HepG2 (cell line): Measurements from ENCODE around the gene CAPN12. TPM values are rescaled to one million over a fixed set of nuclear protein-coding genes. Genes with fewer than 3 reads are reported as not detected.

Source experiments
- ATAC-seq: fragments of 200-7000 bp; cut with Tn5 transposase; 3 replicates; pipeline ENCODE4 v1.9.1; 2020; ENCODE audit warnings: mild to moderate bottlenecking, moderate library complexity
- BruUV-seq: library from RNA; stranded (reverse); fragments of 400-500 nt; replicated peaks from 2 replicates; lab custom pipeline; 2021; lab: Mats Ljungman, UMichigan
- CTCF ChIA-PET: fragments of 300-600 bp; formaldehyde crosslinking; extraction: SDS; loops from one replicate; lab custom pipeline; 2021; ENCODE audit warnings: low total read pairs, inconsistent platforms, low intra/inter-chr PET ratio; lab: Yijun Ruan, JAX
- POLR2A ChIA-PET: fragments of 350-600 bp; sonication (Branson Sonifier 250); formaldehyde crosslinking; loops from one replicate; lab custom pipeline; 2020; ENCODE audit warnings: antibody characterized with exemption, inconsistent platforms; lab: Yijun Ruan, JAX
- DNase-seq: peaks from one replicate; pipeline ENCODE4 v3.0.0-alpha.2; 2015; ENCODE audit warnings: low spot score
- FAIRE-seq: peaks from 3 replicates; lab custom pipeline; 2011; peaks lifted over from hg19 to GRCh38; lab: Jason Lieb, UNC
- H2AFZ ChIP-seq: one replicate; pipeline ENCODE4 v1.6.1; 2011; ENCODE audit warnings: low read length, inconsistent platforms
- H3K27ac ChIP-seq: fragments of 300-600 bp; 3 replicates; pipeline ENCODE4 v1.8.0; 2011; ENCODE audit warnings: mixed run types, mild to moderate bottlenecking, mixed read lengths, low read length, inconsistent platforms; ENCODE audit not compliant: insufficient read depth; ENCODE audit errors: extremely low read length
- H3K27me3 ChIP-seq, 2 experiments: fragments of 200-600 bp in 1 of 2; 2 replicates in 1 of 2; 3 replicates in 1 of 2; pipeline versions ENCODE4 v1.6.0 to v1.8.0; 2011; ENCODE audit warnings: low read length in 2 of 2, mild to moderate bottlenecking in 2 of 2, moderate library complexity in 2 of 2, inconsistent platforms in 1 of 2; ENCODE audit not compliant: insufficient read depth in 2 of 2, control insufficient read depth in 1 of 2
- H3K36me3 ChIP-seq, 2 experiments: fragments of 200-600 bp in 1 of 2; replicated peaks in 1 of 2; 2 replicates in 1 of 2; 3 replicates in 1 of 2; pipeline versions ENCODE4 v1.5.1 to v1.8.0; 2011; ENCODE audit warnings: low read length in 2 of 2, inconsistent platforms in 1 of 2; ENCODE audit not compliant: insufficient read depth in 2 of 2, control insufficient read depth in 1 of 2
- H3K4me1 ChIP-seq: 2 replicates; pipeline ENCODE4 v1.5.1; 2012; ENCODE audit warnings: low read length, inconsistent platforms; ENCODE audit not compliant: insufficient read depth
- H3K4me2 ChIP-seq: 2 replicates; pipeline ENCODE4 v1.6.0; 2011; ENCODE audit warnings: low read depth, low read length, inconsistent platforms
- H3K4me3 ChIP-seq, 3 experiments: fragments of 200-600 bp in 1 of 3; sonication (generic), shearing (Covaris generic) in 1 of 3; replicated peaks in 1 of 3; 2 replicates each; pipeline ENCODE4 v1.5.1; 2011 to 2016; ENCODE audit warnings: low read length in 3 of 3, inconsistent platforms in 2 of 3, low read depth in 2 of 3, mild to moderate bottlenecking in 2 of 3, control low read depth in 1 of 3, mixed read lengths in 1 of 3; ENCODE audit not compliant: insufficient read depth in 1 of 3
- H3K79me2 ChIP-seq: one replicate; pipeline ENCODE4 v1.6.1; 2011; ENCODE audit warnings: low read length, inconsistent platforms; ENCODE audit not compliant: insufficient read depth
- H3K9ac ChIP-seq: 2 replicates; pipeline ENCODE4 v1.6.0; 2011; ENCODE audit warnings: mild to moderate bottlenecking, low read depth, low read length, inconsistent platforms; ENCODE audit not compliant: insufficient read depth
- H3K9me3 ChIP-seq: 2 replicates; pipeline ENCODE4 v1.5.1; 2012; ENCODE audit warnings: mild to moderate bottlenecking, low read length
- H4K20me1 ChIP-seq: 2 replicates; pipeline ENCODE4 v1.6.0; 2011; ENCODE audit warnings: inconsistent platforms, mild to moderate bottlenecking, low read length, moderate library complexity; ENCODE audit not compliant: insufficient read depth
- AGO2 ChIP-seq: fragments of 200-400 bp; formaldehyde crosslinking; optimal IDR thresholded peaks from 2 replicates; pipeline ENCODE3; 2017; ENCODE audit warnings: mild to moderate bottlenecking, low read depth, low read length, moderate library complexity
- POLR2G ChIP-seq: fragments of 200-400 bp; formaldehyde crosslinking; IDR thresholded peaks from 2 replicates; pipeline ENCODE4 v1.6.1; 2018; ENCODE audit warnings: mild to moderate bottlenecking, low read depth, low read length, moderate library complexity
- WGBS: methylation state at CpG from one replicate; pipeline ENCODE4 v1.1.6; 2017; ENCODE audit warnings: low lambda C conversion rate; 5-methylcytosine and 5-hydroxymethylcytosine counted together
- in situ Hi-C: cut with HindIII; loops from 2 replicates; pipeline ENCODE4 v1.10.0; 2017; ENCODE audit warnings: low pct_unique_long_range_greater_than_20kb; ENCODE audit not compliant: extremely low pct_ligation_motif_present
- intact Hi-C: fragments of 100-400 bp; cut with micrococcal nuclease; formaldehyde crosslinking; loops from one replicate; pipeline ENCODE4 v1.10.0; 2022; ENCODE audit not compliant: unreplicated experiment
- polyA plus RNA-seq, 8 experiments: library from polyadenylated mRNA; depleted of rRNA in 3 of 8; stranded (reverse) in 7 of 8; unstranded in 1 of 8; fragments of >200 nt; fragmentation: Illumina TruSeq in 4 of 8; extraction: Trizol in 4 of 8; gene quantifications; 2 replicates each; pipeline versions ENCODE4 v1.2.1 to v1.2.3, GENCODE V29; 2011 to 2016; ENCODE audit warnings: low read depth in 4 of 8, missing spikeins in 1 of 8, mixed read lengths in 1 of 8; ENCODE audit not compliant: insufficient read depth in 1 of 8
- total RNA-seq, 5 experiments: library from RNA; depleted of rRNA; stranded (reverse); fragments of >200 nt; fragmentation: Illumina TruSeq; extraction: Trizol; gene quantifications; 2 replicates each; pipeline ENCODE4 v1.2.3, GENCODE V29; 2016; ENCODE audit warnings: low read depth in 1 of 5
- TF ChIP-seq, protein P1 (sequence below): sonication (generic); formaldehyde crosslinking; IDR thresholded peaks from 2 replicates; pipeline ENCODE4 v1.8.0; 2022; ENCODE audit warnings: missing genetic modification reagents, mild to moderate bottlenecking, moderate library complexity, borderline replicate concordance
- TF ChIP-seq, protein P2 (sequence below): sonication (generic); formaldehyde crosslinking; IDR thresholded peaks from 2 replicates; pipeline ENCODE4 v1.5.1; 2020; ENCODE audit warnings: mild to moderate bottlenecking, missing genetic modification reagents, moderate library complexity

The CAPN12 gene
- total and polyA plus RNA-seq, 2 of the 13 experiments (the other 11 are each of a cell fraction or from before 2014, with no cell fraction given) = 1.6 to 13.6 TPM

DNA sequence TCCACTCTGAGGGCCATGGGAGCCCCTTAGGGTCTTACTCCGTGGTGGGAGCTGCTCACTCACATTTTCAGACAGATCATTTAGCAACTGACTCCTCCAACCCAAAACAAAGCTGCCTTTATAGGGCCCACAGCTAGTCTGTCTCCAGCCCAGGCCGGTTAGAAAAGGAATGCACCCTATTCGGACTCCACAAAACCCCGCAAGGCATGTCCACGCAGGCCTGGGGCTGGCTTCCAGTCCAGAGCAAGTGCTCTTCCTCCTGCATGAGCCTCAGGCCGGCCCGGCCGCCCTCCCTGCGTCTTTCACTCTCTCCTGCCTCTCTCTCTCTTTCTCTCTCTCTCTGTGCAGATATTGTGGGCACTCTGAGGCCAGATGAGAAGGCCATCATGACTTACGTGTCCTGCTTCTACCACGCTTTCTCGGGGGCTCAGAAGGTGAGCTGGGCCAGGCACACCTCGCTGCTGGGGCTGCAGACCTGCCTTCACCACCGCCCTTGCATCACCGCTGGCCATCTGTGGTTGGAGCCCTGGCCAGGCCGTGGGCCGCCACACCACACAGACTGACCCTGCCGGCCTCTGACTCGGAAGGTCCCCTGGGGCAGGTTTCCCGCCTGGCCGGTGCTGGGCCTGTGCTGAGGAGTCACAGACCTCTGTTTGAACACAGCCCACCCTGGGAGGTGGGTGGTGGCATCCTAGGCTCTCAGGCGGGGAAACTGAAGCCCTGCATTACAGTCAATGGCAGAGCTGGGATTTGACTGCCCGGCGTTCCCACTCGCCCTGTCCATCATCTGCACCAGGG lies 33.1 kb downstream of the CAPN12 start:
- H3K27me3 ChIP-seq = no peaks in the 10 kb centered on the region
- H3K4me1 ChIP-seq = peaks cover 20% of the 10 kb centered on the region
- 90% methylated on average over 21 of the region's 25 CpGs for WGBS
- no peaks in the 10 kb centered on the region for H3K9me3 ChIP-seq
- no peak overlapping the region for H2AFZ ChIP-seq
- intact Hi-C loops = no loop called here
- no TSS peak for BruUV-seq
- ATAC-seq (no peak), FAIRE-seq (no peak), DNase-seq (no peak)
- POLR2A ChIA-PET = interaction anchor here (4.2 kb wide), 1 partner anchor 10 kb away, joined by 15 read pairs; no protein-coding TSS in a partner anchor
- H4K20me1 ChIP-seq = no peaks in the 10 kb centered on the region
- peaks cover 2% of the 10 kb centered on the region for H3K79me2 ChIP-seq
- peaks cover 63 to 91% of the 10 kb centered on the region in 2 experiments for H3K36me3 ChIP-seq
- TF ChIP-seq, protein P1, sequence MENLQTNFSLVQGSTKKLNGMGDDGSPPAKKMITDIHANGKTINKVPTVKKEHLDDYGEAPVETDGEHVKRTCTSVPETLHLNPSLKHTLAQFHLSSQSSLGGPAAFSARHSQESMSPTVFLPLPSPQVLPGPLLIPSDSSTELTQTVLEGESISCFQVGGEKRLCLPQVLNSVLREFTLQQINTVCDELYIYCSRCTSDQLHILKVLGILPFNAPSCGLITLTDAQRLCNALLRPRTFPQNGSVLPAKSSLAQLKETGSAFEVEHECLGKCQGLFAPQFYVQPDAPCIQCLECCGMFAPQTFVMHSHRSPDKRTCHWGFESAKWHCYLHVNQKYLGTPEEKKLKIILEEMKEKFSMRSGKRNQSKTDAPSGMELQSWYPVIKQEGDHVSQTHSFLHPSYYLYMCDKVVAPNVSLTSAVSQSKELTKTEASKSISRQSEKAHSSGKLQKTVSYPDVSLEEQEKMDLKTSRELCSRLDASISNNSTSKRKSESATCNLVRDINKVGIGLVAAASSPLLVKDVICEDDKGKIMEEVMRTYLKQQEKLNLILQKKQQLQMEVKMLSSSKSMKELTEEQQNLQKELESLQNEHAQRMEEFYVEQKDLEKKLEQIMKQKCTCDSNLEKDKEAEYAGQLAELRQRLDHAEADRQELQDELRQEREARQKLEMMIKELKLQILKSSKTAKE (CRISPR knock-in tag) = no peak
- TF ChIP-seq AGO2 (peak; percentile 93), POLR2G (peak; percentile 46)
- TF ChIP-seq, protein P2, sequence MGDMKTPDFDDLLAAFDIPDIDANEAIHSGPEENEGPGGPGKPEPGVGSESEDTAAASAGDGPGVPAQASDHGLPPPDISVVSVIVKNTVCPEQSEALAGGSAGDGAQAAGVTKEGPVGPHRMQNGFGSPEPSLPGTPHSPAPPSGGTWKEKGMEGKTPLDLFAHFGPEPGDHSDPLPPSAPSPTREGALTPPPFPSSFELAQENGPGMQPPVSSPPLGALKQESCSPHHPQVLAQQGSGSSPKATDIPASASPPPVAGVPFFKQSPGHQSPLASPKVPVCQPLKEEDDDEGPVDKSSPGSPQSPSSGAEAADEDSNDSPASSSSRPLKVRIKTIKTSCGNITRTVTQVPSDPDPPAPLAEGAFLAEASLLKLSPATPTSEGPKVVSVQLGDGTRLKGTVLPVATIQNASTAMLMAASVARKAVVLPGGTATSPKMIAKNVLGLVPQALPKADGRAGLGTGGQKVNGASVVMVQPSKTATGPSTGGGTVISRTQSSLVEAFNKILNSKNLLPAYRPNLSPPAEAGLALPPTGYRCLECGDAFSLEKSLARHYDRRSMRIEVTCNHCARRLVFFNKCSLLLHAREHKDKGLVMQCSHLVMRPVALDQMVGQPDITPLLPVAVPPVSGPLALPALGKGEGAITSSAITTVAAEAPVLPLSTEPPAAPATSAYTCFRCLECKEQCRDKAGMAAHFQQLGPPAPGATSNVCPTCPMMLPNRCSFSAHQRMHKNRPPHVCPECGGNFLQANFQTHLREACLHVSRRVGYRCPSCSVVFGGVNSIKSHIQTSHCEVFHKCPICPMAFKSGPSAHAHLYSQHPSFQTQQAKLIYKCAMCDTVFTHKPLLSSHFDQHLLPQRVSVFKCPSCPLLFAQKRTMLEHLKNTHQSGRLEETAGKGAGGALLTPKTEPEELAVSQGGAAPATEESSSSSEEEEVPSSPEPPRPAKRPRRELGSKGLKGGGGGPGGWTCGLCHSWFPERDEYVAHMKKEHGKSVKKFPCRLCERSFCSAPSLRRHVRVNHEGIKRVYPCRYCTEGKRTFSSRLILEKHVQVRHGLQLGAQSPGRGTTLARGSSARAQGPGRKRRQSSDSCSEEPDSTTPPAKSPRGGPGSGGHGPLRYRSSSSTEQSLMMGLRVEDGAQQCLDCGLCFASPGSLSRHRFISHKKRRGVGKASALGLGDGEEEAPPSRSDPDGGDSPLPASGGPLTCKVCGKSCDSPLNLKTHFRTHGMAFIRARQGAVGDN (CRISPR knock-in tag) = peak; percentile 17; the same call in 1 of the 2 replicates
- H3K9ac ChIP-seq = no peak overlapping the region
- H3K4me2 ChIP-seq = no peak overlapping the region
- in situ Hi-C loops = no loop called here
- CTCF ChIA-PET = no interaction called here
- H3K4me3 ChIP-seq = no peak overlapping the region
- peak overlapping the region; percentile 6 for H3K27ac ChIP-seq
